Left ventricle myocardium inferior (tissue), 1 donor: ENCODE results near the gene HCN4. TPM values are rescaled to one million over a fixed set of nuclear protein-coding genes. Genes with fewer than 3 reads are reported as not detected.
A peak's percentile ranks its signal among the peaks of the same experiment; 100 is the strongest.

ENCODE experiments used
- DNase-seq: peaks from one replicate; pipeline ENCODE4 v3.0.0-alpha.2; 2020
- H3K27ac ChIP-seq: fragments of 200-600 bp; replicated peaks from 2 replicates; pipeline ENCODE4 v1.8.0; 2021
- H3K27me3 ChIP-seq: fragments of 200-600 bp; 2 replicates; pipeline ENCODE4 v1.8.0; 2021; ENCODE audit warnings: low read depth
- H3K36me3 ChIP-seq: fragments of 200-600 bp; 2 replicates; pipeline ENCODE4 v1.8.0; 2021
- H3K4me1 ChIP-seq: fragments of 200-600 bp; 2 replicates; pipeline ENCODE4 v1.8.0; 2021
- H3K4me3 ChIP-seq: fragments of 200-600 bp; 2 replicates; pipeline ENCODE4 v1.8.0; 2021; ENCODE audit warnings: mild to moderate bottlenecking, moderate library complexity
- H3K9me3 ChIP-seq: fragments of 200-600 bp; replicated peaks from 2 replicates; pipeline ENCODE4 v1.8.0; 2021
- intact Hi-C: fragments of 100-400 bp; cut with micrococcal nuclease; formaldehyde crosslinking; loops from one replicate; pipeline ENCODE4 v1.11.0; 2022
- total RNA-seq: library from RNA; stranded (reverse); fragmentation: NEBNext Ultra II Directional; extraction: Animal tissue kit (Norgen Biotek cat#: 25700); gene quantifications from one replicate; pipeline ENCODE4 v1.2.1, GENCODE V29; 2021
- TF ChIP-seq, protein P1 (sequence below): fragments of 200-600 bp; IDR thresholded peaks from 2 replicates; pipeline ENCODE4 v1.8.0; 2021; ENCODE audit warnings: antibody characterized with exemption, mild to moderate bottlenecking, borderline replicate concordance
- donor health status: DM: no; HTN: yes; CAD: no; lungs with severe emphysema.

HCN4 gene
- total RNA-seq, 1 donor from 2014 or later, result 21.9 TPM

DNA sequence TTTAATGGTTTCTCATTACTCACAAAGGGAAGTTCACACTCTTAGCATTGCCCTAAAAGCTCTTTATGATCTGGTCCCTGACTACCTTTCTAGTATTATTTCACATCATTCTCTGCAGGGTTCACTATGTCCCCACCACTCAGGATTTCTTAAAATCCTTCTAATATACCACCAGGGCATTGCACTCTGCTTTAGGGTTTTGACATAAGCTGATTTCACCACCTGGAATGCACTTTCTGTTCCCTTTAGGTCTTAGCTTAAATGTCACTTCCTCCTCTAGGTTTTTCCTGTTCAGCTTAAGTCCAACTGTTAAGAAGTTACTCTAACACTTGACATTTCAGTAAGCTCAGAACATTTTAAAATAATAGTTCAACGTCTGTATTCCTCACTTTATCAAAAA, 81.7 kb downstream of the HCN4 start:
- Histone ChIP-seq H3K4me1 (peaks cover 25% of the 10 kb centered on the region), H3K36me3 (peaks cover 37% of the 10 kb centered on the region), H3K27ac (no peak overlapping the region), H3K27me3 (no peaks in the 10 kb centered on the region), H3K4me3 (no peak overlapping the region), H3K9me3 (no peaks in the 10 kb centered on the region)
- TF ChIP-seq, protein P1, sequence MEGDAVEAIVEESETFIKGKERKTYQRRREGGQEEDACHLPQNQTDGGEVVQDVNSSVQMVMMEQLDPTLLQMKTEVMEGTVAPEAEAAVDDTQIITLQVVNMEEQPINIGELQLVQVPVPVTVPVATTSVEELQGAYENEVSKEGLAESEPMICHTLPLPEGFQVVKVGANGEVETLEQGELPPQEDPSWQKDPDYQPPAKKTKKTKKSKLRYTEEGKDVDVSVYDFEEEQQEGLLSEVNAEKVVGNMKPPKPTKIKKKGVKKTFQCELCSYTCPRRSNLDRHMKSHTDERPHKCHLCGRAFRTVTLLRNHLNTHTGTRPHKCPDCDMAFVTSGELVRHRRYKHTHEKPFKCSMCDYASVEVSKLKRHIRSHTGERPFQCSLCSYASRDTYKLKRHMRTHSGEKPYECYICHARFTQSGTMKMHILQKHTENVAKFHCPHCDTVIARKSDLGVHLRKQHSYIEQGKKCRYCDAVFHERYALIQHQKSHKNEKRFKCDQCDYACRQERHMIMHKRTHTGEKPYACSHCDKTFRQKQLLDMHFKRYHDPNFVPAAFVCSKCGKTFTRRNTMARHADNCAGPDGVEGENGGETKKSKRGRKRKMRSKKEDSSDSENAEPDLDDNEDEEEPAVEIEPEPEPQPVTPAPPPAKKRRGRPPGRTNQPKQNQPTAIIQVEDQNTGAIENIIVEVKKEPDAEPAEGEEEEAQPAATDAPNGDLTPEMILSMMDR, result no peak
- DNase-seq, result no peak
- intact Hi-C loops, result no loop called here

- H3K4me3 ChIP-seq, result no peak overlapping the region
- no peak overlapping the region for H3K27ac ChIP-seq
- TF ChIP-seq, protein P1, result no peak
- no peaks in the 10 kb centered on the region for H3K9me3 ChIP-seq
- H3K27me3 ChIP-seq, result no peaks in the 10 kb centered on the region
- peaks cover 37% of the 10 kb centered on the region for H3K36me3 ChIP-seq
- no peak for DNase-seq
- H3K4me1 ChIP-seq, result peaks cover 25% of the 10 kb centered on the region
- intact Hi-C loops, result no loop called here
Measured at GRCh38 chr15:73286311-73286710, 82.4 kb downstream of the HCN4 start.

- Histone ChIP-seq H3K27me3 (no peaks in the 10 kb centered on the region), H3K4me3 (no peak overlapping the region), H3K36me3 (peaks cover 30% of the 10 kb centered on the region), H3K27ac (no peak overlapping the region), H3K4me1 (peaks cover 25% of the 10 kb centered on the region), H3K9me3 (no peaks in the 10 kb centered on the region)
- intact Hi-C loops, result no loop called here
- DNase-seq, result no peak
- TF ChIP-seq, protein P1, result no peak
Measured at GRCh38 chr15:73284090-73284716, 84.6 kb downstream of the HCN4 start.

DNA sequence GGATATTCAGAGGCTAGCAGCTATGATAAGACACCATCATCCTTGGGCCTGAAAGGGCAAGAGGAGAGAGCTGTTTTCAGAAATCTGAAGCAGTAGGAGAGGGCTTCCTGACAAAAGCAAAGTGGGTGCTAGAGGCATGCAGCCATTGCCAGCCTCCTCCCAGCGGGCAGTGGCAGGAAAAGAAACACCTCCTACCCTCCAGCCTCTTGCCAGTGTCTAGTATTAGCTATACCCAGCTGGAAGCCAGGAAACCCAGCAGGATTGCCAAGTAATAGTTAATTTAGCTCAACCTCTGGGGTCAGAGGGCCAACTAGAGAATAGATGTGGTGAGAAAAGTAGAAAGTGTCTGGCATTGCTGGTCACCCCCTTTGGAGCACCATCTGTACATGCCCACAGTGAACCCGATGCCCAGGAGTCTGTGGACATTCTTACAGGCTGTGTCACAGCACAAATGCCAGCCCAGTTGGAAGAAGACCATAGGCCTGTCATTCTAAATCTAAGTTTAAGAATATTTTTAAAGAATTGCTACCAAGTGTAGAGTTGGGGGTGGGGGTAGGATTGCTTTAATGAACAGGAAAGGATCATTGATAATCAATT, 85.3 kb downstream of the HCN4 start:
- intact Hi-C loops, result no loop called here
- H3K36me3 ChIP-seq, result peaks cover 23% of the 10 kb centered on the region
- TF ChIP-seq, protein P1, result no peak

GRCh38 chr15:73282567-73283365, 86.0 kb downstream of the HCN4 start:
- Histone ChIP-seq H3K36me3 (peaks cover 18% of the 10 kb centered on the region), H3K9me3 (no peaks in the 10 kb centered on the region), H3K27me3 (no peaks in the 10 kb centered on the region), H3K4me3 (no peak overlapping the region), H3K27ac (peak overlapping the region; percentile 59), H3K4me1 (peaks cover 25% of the 10 kb centered on the region)
- TF ChIP-seq, protein P1, result no peak
- no peak for DNase-seq
- intact Hi-C loops, result no loop called here

More for the DNA sequence above, 85.3 kb downstream of the HCN4 start:
- Histone ChIP-seq H3K4me3 (no peak overlapping the region), H3K4me1 (peaks cover 25% of the 10 kb centered on the region), H3K27me3 (no peaks in the 10 kb centered on the region), H3K27ac (peak overlapping the region; percentile 59), H3K9me3 (no peaks in the 10 kb centered on the region)
- DNase-seq, result no peak
